GM18511 (cell line): ENCODE results near the gene CXCL3.

Source experiments
- ATAC-seq: cut with Tn5 transposase; IDR thresholded peaks from one replicate; pipeline ENCODE4 v1.9.1; 2021; ENCODE audit warnings: mild to moderate bottlenecking, moderate library complexity; ENCODE audit not compliant: unreplicated experiment

Gene CXCL3

GRCh38 chr4:74056114-74056857 lies 17.8 kb upstream of the CXCL3 start:
- ATAC-seq = no peak

GRCh38 chr4:74055498-74055897 lies 17.0 kb upstream of the CXCL3 start:
- no peak for ATAC-seq

GRCh38 chr4:74055096-74055495 lies 16.6 kb upstream of the CXCL3 start:
- ATAC-seq = no peak

- ATAC-seq = no peak
Measured at GRCh38 chr4:74054483-74055047, 16.1 kb upstream of the CXCL3 start.

- ATAC-seq = no peak
Measured at GRCh38 chr4:74047152-74047551, 8.7 kb upstream of the CXCL3 start.

- ATAC-seq = no peak
Measured at GRCh38 chr4:74045772-74046171, 7.3 kb upstream of the CXCL3 start.

- no peak for ATAC-seq
Measured at GRCh38 chr4:74045247-74045646, 6.8 kb upstream of the CXCL3 start.

GRCh38 chr4:74044677-74045076 lies 6.2 kb upstream of the CXCL3 start:
- ATAC-seq = no peak

GRCh38 chr4:74042681-74043080 lies 4.2 kb upstream of the CXCL3 start:
- no peak for ATAC-seq

GRCh38 chr4:74041418-74041817 lies 2.9 kb upstream of the CXCL3 start:
- ATAC-seq = no peak

- ATAC-seq = no peak
Measured at GRCh38 chr4:74039315-74039763, 850 bp upstream of the CXCL3 start.

- no peak for ATAC-seq
Measured at GRCh38 chr4:74038086-74038424, 434 bp downstream of the CXCL3 start.

- no peak for ATAC-seq
Measured at GRCh38 chr4:74037076-74037955, 1.2 kb downstream of the CXCL3 start.

GRCh38 chr4:74033739-74034138 lies 4.8 kb downstream of the CXCL3 start:
- ATAC-seq = no peak

- no peak for ATAC-seq
Measured at GRCh38 chr4:74032064-74032463, 6.4 kb downstream of the CXCL3 start.

- no peak for ATAC-seq
Measured at GRCh38 chr4:74031576-74031975, 6.9 kb downstream of the CXCL3 start.

- no peak for ATAC-seq
Measured at GRCh38 chr4:74030285-74030684, 8.2 kb downstream of the CXCL3 start.

- ATAC-seq = no peak
Measured at GRCh38 chr4:74028504-74028903, 10.0 kb downstream of the CXCL3 start.

GRCh38 chr4:74023709-74024108 lies 14.8 kb downstream of the CXCL3 start:
- no peak for ATAC-seq

GRCh38 chr4:74021601-74022000 lies 16.9 kb downstream of the CXCL3 start:
- ATAC-seq = no peak

GRCh38 chr4:74018771-74019170 lies 19.7 kb downstream of the CXCL3 start:
- ATAC-seq = no peak

GRCh38 chr4:74018116-74018515 lies 20.4 kb downstream of the CXCL3 start:
- ATAC-seq = no peak
